HCT116 (cell line): ENCODE results near the gene DLK1.

Source experiments
- EZH2 ChIP-seq: fragments of 200-600 bp; sonication (generic); IDR thresholded peaks from 2 replicates; pipeline ENCODE4 v1.6.1; 2017; ENCODE audit warnings: antibody characterized with exemption, mixed run types
- EZH2phosphoT487 ChIP-seq: fragments of 200-600 bp; IDR thresholded peaks from 2 replicates; pipeline ENCODE4 v1.6.1; 2018; ENCODE audit warnings: antibody characterized with exemption, borderline replicate concordance
- FOSL1 ChIP-seq: IDR thresholded peaks from 2 replicates; pipeline ENCODE4 v1.6.1; 2012; ENCODE audit warnings: low read depth
- JUND ChIP-seq: IDR thresholded peaks from 2 replicates; pipeline ENCODE4 v1.6.1; 2012
- POLR2A ChIP-seq: IDR thresholded peaks from 2 replicates; pipeline ENCODE4 v1.7.0; 2011; ENCODE audit warnings: borderline replicate concordance; ENCODE audit not compliant: insufficient read depth, insufficient read length; ENCODE audit errors: extremely low read depth
- POLR2AphosphoS5 ChIP-seq: IDR thresholded peaks from 2 replicates; pipeline ENCODE4 v1.6.1; 2011; ENCODE audit warnings: mild to moderate bottlenecking, low read depth, low read length, moderate library complexity
- SP1 ChIP-seq: IDR thresholded peaks from 2 replicates; pipeline ENCODE4 v1.6.1; 2012; ENCODE audit warnings: low read depth
- TCF7L2 ChIP-seq: IDR thresholded peaks from 2 replicates; pipeline ENCODE4 v1.7.0; 2011; ENCODE audit warnings: borderline replicate concordance, inconsistent platforms; ENCODE audit not compliant: insufficient read depth, insufficient read length; ENCODE audit errors: extremely low read depth
- YY1 ChIP-seq: IDR thresholded peaks from 2 replicates; pipeline ENCODE4 v1.6.1; 2011; ENCODE audit warnings: low read length, low read depth, moderate library complexity, mild to moderate bottlenecking; ENCODE audit not compliant: insufficient replicate concordance; ENCODE audit errors: extremely low read depth
- TF ChIP-seq, protein P1 (sequence below), 3 experiments: fragments of 200-600 bp in 1 of 3; sonication (generic) in 1 of 3; IDR thresholded peaks in 2 of 3; conservative IDR thresholded peaks in 1 of 3; 2 replicates each; pipeline ENCODE4 v1.5.1; 2012 to 2017; ENCODE audit warnings: low read depth in 2 of 3, low read length in 2 of 3, antibody characterized with exemption in 1 of 3, borderline replicate concordance in 1 of 3, control low read depth in 1 of 3, mild to moderate bottlenecking in 1 of 3, mixed read lengths in 1 of 3, mixed run types in 1 of 3, moderate library complexity in 1 of 3; ENCODE audit not compliant: insufficient read depth in 1 of 3

DNA sequence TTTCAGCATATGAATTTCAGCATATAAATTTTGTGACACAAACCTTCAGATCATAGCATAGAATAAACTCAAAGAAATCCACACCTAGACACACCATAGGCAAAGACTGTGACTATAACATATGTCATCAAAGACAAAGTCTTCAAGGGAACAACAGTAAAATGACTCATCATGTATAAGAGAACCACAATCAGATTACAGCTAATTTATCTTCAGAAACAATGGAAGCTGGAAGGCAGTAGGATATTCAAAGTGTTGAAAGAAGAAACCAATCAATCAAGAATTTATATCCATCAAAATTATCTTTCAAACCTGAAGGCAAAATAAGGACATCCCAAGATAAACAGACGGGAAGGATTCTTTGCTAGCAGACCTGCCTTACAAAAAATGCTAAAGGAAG is 29.0 kb downstream of the DLK1 start:
- no peak for TF ChIP-seq POLR2AphosphoS5
- TF ChIP-seq EZH2 = no peak
- TF ChIP-seq, protein P1, sequence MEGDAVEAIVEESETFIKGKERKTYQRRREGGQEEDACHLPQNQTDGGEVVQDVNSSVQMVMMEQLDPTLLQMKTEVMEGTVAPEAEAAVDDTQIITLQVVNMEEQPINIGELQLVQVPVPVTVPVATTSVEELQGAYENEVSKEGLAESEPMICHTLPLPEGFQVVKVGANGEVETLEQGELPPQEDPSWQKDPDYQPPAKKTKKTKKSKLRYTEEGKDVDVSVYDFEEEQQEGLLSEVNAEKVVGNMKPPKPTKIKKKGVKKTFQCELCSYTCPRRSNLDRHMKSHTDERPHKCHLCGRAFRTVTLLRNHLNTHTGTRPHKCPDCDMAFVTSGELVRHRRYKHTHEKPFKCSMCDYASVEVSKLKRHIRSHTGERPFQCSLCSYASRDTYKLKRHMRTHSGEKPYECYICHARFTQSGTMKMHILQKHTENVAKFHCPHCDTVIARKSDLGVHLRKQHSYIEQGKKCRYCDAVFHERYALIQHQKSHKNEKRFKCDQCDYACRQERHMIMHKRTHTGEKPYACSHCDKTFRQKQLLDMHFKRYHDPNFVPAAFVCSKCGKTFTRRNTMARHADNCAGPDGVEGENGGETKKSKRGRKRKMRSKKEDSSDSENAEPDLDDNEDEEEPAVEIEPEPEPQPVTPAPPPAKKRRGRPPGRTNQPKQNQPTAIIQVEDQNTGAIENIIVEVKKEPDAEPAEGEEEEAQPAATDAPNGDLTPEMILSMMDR (IDR thresholded peaks at IDR 0.05 in 2 of 3, conservative IDR thresholded peaks at IDR 0.05 in 1 of 3; ENCODE audit: borderline replicate concordance in 1 of 3, insufficient read depth in 1 of 3, low read depth in 2 of 3, low read length in 2 of 3) = no peak
- TF ChIP-seq JUND = peak; percentile 90
- TF ChIP-seq POLR2A = no peak
- peak; percentile 45 for TF ChIP-seq TCF7L2
- no peak for TF ChIP-seq EZH2phosphoT487
- peak; percentile 97 for TF ChIP-seq FOSL1
- TF ChIP-seq YY1 = no peak
- peak; percentile 83 for TF ChIP-seq SP1
